GM12878 (cell line): Measurements from ENCODE around the gene FLOT1.

Experiments
- CEBPZ ChIP-seq: fragments of 150-350 bp; IDR thresholded peaks from 2 replicates; pipeline ENCODE4 v1.6.1; 2016; ENCODE audit warnings: low read depth, low read length
- CTCF ChIP-seq, 3 experiments: IDR thresholded peaks in 2 of 3; conservative IDR thresholded peaks in 1 of 3; 2 replicates each; pipeline ENCODE4 v1.5.1; 2011; ENCODE audit warnings: low read depth in 3 of 3, low read length in 3 of 3, mild to moderate bottlenecking in 3 of 3, control low read depth in 2 of 3, moderate library complexity in 2 of 3, inconsistent platforms in 1 of 3, mixed read lengths in 1 of 3; ENCODE audit not compliant: control insufficient read depth in 2 of 3, insufficient read depth in 1 of 3; ENCODE audit errors: extremely low read depth in 1 of 3
- GABPA ChIP-seq: IDR thresholded peaks from 2 replicates; pipeline ENCODE4 v1.6.1; 2014; ENCODE audit warnings: antibody characterized with exemption, low read depth, mild to moderate bottlenecking, inconsistent platforms
- HDAC2 ChIP-seq: fragments of 200-600 bp; sonication (generic); IDR thresholded peaks from 2 replicates; pipeline ENCODE4 v1.6.1; 2017
- KDM1A ChIP-seq: fragments of 200-600 bp; sonication (generic); IDR thresholded peaks from 2 replicates; pipeline ENCODE4 v1.6.1; 2016; ENCODE audit warnings: borderline replicate concordance
- LARP7 ChIP-seq: fragments of 450-650 bp; IDR thresholded peaks from 2 replicates; pipeline ENCODE4 v1.6.1; 2017; ENCODE audit warnings: mild to moderate bottlenecking
- MAX ChIP-seq: IDR thresholded peaks from 2 replicates; pipeline ENCODE4 v1.6.1; 2012; ENCODE audit warnings: low read depth, low read length, improper control_type of control experiment
- POLR2A ChIP-seq: IDR thresholded peaks from 2 replicates; pipeline ENCODE4 v1.6.1; 2011; ENCODE audit warnings: low read depth, mild to moderate bottlenecking, low read length
- RFX5 ChIP-seq: IDR thresholded peaks from 2 replicates; pipeline ENCODE4 v1.6.1; 2011; ENCODE audit warnings: low read depth, low read length, improper control_type of control experiment
- SP1 ChIP-seq: IDR thresholded peaks from one replicate; pipeline ENCODE4 v1.6.1; 2011; ENCODE audit warnings: low read depth, low read length
- ZNF274 ChIP-seq: IDR thresholded peaks from one replicate; pipeline ENCODE4 v1.8.0; 2011; ENCODE audit not compliant: insufficient read length, insufficient read depth
- ZZZ3 ChIP-seq: IDR thresholded peaks from 2 replicates; pipeline ENCODE4 v1.6.1; 2011; ENCODE audit warnings: low read depth; ENCODE audit not compliant: control insufficient read depth, insufficient read length

GRCh38 chr6:30691208-30691847 lies 51.2 kb downstream of the FLOT1 start:
- no peak for TF ChIP-seq CTCF (IDR thresholded peaks at IDR 0.05 in 2 of 3, conservative IDR thresholded peaks at IDR 0.05 in 1 of 3; ENCODE audit: control insufficient read depth in 2 of 3, extremely low read depth in 1 of 3, insufficient read depth in 1 of 3, low read depth in 3 of 3, low read length in 3 of 3)
- TF ChIP-seq LARP7 = no peak
- no peak for TF ChIP-seq MAX
- no peak for TF ChIP-seq HDAC2
- TF ChIP-seq ZZZ3 = no peak
- no peak for TF ChIP-seq CEBPZ
- no peak for TF ChIP-seq SP1
- no peak for TF ChIP-seq RFX5
- TF ChIP-seq POLR2A = no peak
- no peak for TF ChIP-seq GABPA
- no peak for TF ChIP-seq ZNF274
- no peak for TF ChIP-seq KDM1A
